HG02981 (cell line): ENCODE data around the gene ANKEF1.
A peak's percentile ranks its signal among the peaks of the same experiment; 100 is the strongest.
"Not testable (repeated sequence)": the region's sequence is repeated elsewhere in the genome, so short reads cannot be mapped to it uniquely, and the experiment has no call there.

Experiments used
- ATAC-seq: cut with Tn5 transposase; IDR thresholded peaks from one replicate; pipeline ENCODE4 v1.9.1; 2021; ENCODE audit warnings: mild to moderate bottlenecking, moderate library complexity; ENCODE audit not compliant: unreplicated experiment

The ANKEF1 gene

DNA sequence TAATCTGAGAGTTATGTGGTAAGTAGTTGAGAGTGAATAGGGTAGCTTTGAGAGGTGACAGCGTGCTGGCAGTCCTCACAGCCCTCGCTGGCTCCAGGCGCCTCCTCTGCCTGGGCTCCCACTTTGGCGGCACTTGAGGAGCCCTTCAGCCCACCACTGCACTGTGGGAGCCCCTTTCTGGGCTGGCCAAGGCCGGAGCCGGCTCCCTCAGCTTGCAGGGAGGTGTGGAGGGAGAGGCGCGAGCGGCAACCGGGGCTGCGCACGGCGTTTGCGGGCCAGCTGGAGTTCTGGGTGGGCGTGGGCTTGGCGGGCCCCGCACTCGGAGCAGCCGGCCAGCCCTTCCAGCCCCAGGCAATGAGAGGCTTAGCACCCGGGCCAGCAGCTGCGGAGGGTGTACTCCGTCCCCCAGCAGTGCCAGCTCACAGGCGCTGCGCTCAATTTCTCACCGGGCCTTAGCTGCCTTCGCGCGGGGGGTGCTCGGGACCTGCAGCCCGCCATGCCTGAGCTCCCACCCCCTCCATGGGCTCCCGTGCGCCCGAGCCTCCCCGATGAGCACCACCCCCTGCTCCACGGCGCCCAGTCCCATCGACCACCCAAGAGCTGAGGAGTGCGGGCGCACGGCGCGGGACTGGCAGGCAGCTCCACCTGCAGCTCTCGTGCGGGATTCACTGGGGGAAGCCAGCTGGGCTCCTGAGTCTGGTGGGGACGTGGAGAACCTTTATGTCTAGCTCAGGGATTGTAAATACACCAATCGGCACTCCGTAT is 3.2 kb upstream of the ANKEF1 start:
- ATAC-seq = not testable (repeated sequence)

DNA sequence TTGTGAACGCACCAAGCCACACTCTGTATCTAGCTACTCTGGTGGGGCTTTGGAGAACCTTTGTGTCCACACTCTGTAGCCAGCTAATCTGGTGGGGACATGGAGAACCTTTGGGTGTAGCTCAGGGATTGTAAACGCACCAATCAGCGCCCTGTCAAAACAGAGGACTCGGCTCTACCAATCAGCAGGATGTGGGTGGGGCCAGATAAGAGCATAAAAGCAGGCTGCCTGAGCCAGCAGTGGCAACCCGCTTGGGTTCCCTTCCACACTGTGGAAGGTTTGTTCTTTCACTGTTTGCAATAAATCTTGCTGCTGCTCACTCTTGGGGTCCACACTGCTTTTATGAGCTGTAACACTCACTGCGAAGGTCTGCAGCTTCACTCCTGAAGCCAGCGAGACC is 2.5 kb upstream of the ANKEF1 start:
- ATAC-seq = not testable (repeated sequence)

DNA sequence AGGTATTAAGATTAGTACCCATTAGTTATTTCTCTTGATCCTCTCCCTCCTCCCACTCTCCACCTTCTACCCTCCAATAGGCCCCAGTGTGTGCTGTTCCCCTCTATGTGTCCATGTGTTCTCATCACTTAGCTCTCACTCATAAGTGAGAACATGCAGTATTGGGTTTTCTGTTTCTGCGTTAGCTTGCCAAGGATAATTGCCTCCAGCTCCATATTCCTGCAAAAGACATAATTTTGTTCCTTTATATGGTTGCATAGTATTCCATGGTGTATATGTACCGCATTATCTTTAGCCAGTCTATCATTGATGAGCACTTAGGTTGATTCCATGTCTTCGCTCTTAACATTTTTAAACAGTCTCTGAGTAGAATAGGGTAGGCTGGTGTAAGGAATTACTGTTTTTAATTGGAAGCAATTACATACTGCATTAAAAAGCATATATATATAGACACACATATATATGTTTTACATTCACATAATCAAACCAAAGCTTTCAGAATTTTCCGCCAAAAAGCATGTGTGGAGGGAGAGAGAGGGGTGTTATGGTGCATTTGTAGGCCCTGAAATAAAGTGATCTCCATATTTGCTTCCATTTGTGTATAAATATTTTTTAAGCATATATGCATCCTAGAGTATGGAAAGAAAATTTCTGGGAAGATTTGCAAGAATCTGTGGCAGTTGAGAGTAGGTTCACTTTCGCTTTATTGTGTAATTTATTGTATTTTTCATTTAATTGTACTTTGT is 709 bp upstream of the ANKEF1 start:
- ATAC-seq = no peak

DNA sequence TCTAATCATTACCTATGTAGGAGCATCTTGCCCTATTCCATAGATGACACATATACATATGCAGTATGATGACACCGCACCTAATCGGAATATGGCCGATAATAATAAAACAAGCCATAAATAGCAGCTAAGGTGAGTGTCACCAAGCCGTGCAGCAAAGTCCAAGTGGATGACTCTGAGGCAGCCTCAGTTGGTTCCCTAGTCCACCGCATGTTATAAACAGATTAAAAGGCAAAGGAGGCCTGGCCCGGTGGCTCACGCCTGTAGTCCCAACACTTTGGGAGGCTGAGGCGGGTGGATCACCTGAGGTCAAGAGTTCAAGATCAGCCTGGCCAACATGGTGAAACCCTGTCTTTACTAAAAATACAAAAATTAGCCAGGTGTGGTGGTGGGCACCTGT is 1.5 kb downstream of the ANKEF1 start:
- ATAC-seq = not testable (repeated sequence)

DNA sequence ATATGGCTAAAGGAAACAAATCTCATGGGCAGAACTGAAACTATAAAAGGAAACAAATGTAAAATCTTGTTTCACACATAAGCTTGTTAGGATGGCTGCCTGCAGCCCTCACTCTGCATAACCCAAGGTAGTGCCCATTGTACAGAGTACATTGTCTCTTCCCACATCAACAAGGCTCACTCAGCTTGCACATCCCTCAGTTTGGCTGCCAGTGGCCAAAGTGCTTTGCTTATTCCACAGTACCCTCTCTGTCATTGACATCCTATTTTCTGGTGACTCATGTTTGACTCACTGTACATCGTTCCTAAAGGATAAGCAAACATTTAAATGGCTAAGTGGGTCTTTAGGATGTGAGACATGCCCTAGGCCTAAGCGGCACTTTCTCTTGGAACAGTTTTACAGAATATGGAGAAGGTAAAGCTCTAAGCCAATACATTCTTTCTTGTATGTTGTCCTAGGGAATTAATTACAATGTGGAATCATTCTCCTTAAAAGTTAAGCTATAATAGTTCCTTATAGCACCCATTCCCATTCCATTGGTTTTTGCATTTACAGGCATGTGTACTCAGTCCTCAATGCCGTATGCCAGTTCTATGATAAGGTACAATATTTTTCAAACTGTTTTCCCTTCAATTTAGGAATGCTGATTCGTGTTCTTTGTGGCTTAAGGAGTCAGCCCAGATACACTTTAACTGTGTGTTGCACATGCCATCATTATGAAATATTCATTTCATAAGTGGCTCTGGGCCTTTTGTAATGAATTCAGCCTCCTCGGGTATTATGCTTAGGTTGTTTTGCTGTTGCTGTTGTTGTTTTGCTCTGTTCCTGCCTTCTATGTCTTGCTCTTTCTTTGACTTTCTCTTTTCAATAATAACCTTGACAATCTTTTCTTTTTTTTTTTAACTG is 5.5 kb downstream of the ANKEF1 start:
- ATAC-seq = no peak

DNA sequence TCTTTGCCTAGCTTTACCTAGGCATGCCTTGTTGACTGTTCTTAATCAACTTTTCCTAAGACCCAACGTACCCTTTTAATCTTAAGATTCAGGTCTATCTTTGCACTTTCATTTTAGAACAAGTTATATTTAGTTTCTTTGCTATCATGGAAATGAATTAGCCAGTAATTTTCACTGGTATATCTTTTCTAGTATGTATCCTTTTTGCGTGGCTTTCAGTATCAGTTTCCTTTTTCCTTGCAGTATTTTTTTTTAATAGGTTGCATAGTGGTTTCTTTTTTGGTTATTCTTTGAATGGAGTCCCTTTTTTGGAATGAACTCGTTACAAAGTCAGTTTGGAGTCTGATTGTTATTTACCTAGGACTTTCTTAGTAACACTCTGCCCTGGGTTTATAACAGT is 7.3 kb downstream of the ANKEF1 start:
- no peak for ATAC-seq

DNA sequence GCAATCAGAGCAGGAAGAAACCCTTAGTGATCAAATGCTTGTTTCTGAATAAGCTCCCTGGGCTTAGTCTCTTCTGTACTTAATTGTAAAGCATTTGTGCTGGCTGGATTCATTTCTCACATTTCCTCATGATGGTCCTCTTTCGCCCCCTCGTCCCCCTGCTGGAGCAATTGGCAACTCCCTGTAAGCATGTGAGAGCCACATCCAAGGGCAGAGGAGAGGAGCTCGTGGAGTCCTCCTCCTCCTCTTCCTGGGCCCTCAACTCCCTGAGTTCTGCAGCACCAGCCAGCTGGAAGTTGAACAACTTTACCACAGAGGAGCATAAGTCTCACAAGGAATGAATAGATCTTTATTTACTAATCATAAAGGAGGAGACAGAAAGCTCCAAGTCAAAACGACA is 12.6 kb downstream of the ANKEF1 start:
- ATAC-seq = no peak

DNA sequence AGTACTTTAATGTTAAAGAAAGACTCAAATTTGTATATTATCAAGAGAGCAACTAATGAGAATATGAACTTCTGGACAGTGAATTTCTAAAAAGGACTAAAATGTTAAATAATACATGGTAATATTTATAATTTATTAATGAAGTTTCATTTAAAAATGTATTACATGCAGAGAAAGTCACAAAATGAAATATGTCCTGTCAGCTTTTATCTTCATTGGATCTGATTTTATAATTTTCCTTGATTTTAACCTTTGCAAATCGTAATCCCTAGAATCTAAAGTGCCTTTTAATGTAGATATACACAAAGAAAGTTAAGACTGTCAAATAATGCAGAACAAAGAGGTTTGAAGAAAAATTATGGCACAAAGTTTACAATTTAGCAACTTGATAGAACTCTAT is 16.4 kb downstream of the ANKEF1 start:
- no peak for ATAC-seq

DNA sequence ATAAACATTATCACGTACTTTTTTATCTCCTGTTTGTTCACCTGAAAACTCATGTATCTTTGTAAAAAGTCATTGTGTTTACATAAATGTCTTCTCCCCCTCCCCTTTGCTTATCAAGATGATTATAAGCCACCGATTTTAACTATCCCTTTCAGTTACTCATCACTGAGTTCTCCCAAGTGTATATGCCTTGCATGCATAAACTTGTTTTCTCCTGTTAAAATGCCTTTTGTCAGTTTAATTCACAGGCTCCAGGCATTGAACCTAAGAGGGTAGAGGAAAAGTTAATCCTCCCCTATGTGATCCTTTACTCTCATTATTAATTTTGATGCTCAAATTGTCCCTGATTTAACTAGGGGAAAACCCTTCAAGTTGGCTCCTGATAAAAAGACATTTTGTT is 24.2 kb downstream of the ANKEF1 start:
- no peak for ATAC-seq

DNA sequence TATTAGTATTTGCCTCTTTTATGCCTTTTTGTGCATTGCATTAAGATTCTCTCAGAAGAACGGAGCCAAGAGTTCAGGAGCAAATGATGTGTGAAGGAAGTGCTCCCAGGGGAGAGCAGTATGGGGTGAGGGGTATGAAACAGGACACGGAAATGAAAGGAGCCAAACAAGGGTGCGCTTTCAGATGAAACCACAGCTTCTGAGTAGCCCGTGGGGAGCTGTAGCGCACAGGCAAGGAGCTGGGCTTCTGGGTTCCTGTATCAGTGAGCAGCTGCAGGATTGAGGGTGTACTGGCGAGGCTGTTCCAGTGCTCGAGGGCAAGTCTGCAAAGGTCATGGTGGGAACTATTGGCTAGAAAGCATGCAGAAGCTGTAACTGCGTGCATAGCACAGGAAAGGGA is 25.4 kb downstream of the ANKEF1 start:
- ATAC-seq = peak; percentile 90

DNA sequence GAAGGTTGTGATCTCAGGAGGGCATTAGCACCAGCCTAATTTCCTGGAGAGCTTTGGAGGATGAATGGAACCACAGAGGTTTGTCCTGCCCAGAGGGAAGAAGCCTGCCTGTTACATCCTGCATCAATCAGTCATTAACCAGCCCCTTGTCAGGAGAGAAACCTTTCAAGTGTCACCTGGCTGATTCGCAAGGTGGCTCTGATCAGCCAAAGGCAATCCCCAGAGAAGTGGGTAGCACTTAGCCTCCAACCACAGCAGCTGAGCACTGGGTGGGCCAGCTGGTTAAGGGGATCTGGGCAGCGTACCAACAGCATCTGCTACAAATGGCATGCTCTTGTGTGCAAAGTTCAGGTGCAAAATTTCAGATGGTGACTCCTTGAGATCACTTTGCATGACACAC is 26.9 kb downstream of the ANKEF1 start:
- no peak for ATAC-seq

DNA sequence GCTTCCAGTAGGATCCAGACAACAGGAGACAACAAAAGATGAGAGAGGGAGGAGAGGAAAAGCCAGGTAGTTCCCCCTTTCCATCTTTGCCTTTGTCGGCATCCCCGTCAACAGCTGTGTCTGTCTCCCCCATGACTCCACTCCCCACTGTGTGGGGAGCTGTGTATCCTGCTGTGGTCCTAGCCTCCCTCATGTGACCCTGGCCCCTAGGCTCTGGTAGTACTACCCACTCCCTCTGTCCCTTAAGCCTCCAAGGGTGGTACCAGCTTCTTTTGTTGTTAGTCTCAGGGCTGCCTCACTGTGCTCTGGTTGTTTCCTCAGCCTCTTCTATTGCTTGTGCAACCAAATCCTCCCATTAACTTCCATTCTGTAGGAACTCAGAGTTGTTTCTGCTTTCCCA is 28.7 kb downstream of the ANKEF1 start:
- no peak for ATAC-seq

DNA sequence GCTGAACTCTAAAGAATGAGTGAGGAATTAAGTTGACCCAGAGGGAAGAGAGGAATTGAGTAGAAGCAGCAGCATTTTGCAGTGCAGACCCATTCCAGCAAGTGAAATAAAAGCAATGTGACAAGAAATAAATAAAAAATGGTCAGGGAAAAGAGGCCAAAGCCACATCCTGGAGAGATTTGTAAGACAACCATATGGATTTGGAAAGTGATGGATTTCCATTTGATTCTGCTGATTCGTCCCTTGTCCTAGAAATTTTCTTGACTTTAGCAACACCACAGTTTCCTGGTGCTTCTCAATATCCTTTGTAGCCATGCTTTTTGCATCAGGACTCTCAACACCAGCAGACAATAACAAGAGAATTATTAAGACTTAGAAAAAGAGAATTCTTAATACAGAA is 29.8 kb downstream of the ANKEF1 start:
- ATAC-seq = no peak

DNA sequence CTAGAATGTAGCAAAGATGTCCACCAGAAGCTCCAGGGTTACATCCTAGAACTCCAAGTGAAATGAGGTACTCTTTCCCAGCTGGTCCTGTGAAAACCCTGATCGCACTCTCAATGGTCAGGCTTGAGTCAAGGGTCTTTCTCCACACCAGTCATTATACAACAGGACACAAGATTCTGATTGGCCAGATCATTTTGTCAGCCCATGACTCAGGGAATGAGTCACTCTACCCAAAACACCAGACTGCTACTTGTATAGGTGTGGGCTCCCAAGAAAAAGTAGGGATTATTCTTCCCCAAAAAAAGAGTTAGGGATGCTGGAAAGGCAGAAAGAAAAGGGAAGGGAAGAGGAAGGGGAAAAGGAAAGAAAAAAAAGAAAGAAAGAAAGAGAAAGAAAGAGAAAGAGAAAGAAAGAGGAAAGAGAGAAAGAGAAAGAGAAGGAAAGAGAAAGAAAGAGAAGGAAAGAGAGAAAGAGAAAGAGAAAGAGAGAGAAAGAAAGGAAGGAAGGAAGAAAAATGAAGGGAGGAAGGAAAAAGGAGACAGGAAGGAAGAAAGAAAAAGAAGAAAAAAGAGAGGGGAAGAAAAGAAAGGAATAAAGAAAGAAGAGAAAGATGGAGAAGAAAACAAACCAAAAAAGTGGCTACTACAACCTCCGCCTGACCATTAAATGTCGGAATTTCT is 30.5 kb downstream of the ANKEF1 start:
- no peak for ATAC-seq

DNA sequence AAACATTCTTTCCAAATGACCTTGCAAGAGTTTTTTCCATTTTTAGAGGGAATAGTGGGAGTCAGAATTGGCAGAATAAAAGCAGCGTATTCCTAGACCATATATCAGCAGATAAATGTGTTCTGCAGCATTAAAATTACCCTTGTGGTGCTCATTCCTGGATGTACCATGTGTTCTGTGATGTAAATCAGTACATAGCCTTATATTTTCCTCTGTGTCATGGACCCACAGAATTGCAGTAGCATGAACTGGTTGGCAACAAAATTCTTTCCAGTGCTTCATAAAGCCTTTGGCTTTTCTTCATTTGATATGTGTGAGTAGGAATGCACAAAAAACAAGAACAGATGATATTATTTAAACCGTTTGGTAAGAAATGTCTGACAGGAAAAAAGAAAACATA is 32.5 kb downstream of the ANKEF1 start:
- no peak for ATAC-seq

DNA sequence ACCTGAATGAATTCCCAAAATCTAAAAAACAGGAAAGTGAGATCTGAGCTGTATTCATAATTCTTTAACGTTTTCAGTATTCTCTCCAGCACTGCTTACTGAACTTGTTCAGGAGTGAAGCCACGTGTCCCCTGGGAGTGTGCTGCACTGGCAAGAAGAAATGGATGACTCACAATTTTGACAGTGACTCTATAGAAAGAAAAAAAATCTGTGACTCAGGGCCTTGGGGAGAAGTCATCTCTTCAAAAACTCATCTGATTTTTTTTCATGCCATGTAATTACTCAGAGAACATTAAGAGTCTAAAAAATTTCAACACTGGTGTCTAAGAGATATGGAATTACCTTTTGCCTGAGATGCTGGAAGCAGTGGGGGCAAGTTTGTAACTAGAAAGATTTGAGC is 39.7 kb downstream of the ANKEF1 start:
- ATAC-seq = no peak

DNA sequence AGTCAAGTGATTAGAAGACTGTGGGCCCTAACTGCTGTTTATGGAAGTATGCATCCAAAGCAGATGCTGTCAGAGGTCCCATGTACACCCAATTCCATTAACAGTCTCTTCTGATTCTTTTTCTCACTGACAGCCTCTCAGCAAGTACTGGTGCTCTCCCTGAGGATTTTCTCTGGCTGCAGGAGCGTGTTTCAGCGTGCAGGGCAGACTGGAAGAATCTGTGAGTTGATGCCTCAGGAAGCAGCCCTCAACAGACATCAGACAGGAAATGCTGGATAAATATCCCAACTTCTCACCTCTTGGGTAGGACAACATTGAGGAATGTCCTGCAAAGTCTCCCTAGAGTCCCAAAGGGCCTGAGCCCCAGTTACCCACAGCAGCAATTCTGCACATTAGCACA is 40.8 kb downstream of the ANKEF1 start:
- no peak for ATAC-seq

DNA sequence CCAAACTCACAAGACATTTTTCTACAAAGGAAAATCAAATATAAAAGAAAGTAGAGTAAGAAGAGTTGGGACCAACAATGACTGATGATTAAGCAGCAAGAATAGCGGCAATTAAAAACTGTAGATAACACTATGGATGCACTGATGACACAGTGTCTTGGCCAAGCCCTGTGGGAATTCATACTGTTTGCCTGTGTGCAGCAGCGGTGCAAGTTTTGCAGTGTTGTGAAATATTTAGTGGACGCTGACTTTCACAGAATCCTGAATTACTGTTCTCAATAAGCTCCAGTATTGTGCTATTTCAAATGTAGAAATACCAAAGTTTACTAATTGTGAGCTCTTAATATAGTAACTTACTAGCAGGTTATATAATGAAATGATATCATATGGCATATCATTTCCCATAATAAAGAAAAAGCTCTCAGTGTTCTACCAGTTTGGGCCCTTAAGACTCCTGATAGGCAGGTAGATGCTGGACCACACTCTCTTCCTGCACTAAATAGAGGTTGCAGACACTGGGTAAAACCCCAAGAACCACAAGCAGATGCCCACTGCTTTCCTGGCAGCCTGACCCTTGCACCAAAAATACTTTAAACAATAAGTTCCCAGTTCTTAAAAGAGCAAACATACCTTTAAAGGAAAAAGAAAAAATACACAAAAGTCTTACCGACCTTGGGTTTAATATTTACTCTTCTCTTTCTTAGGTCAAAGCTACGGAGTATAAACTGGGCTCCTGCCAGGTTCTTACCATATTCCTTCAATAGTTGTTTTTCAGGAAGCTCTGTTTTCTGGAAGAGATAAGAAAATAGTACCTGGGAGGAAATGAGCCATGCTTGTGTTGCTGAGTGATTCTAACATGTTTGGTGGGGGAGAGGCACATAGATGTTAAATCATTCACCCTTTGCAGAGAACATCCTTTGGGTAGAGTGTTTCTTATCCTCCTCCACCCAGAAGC is 41.6 kb downstream of the ANKEF1 start:
- no peak for ATAC-seq

DNA sequence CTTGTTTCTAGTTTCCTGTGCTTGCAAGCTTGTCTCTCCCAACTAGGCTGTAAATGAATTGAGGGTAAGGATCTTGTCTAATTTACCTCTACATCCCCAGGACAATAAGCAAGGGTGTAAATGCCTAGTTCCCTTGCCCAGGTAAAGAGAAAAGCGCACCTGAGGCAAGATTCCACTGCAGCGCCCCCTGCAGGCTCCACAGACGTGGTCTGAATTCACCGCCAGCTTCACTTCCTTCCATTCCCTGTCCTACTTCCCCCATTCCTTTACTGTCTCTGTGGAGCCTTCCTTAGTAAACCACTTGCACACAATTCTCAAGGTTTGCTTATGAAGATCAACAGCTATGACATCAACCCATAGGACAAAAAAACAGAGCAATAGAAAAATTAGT is 42.3 kb downstream of the ANKEF1 start:
- ATAC-seq = no peak

DNA sequence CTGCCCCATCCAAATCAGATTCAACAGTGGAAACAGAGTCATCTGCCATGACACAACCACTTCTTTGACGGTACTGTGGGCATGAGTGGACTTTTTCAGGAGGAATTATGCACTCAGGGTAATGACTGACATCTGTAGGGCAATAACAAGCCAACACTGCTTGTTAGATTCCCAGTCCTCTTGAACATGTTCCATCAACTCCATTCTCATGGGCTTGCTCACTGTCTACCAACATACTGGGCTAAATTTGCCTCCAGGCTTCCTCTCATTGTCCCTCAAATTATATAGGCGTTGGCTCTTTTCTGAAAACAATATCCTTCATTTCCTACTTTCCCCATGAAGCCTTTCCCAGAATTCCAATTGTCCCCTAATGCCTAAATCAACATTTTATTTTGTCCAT is 43.1 kb downstream of the ANKEF1 start:
- ATAC-seq = no peak
